ENCODE data around the gene RNASEH2B.
A peak's percentile ranks its signal among the peaks of the same experiment; 100 is the strongest.

RNASEH2B gene

GRCh38 chr13:50909605-50910484, at the start of gene RNASEH2B:
Gene RNASEH2B, plus strand, starts transcription at chr13:50909791. Its CDS starts 286 bp downstream, at chr13:50910077.
- H3K36me3 ChIP-seq (ENCODE audit: insufficient read depth, low read length) = no peaks in the 10 kb centered on the region
- H3K9me3 ChIP-seq (ENCODE audit: low read length) = no peaks in the 10 kb centered on the region
- no peaks in the 10 kb centered on the region for H3K27me3 ChIP-seq (ENCODE audit: control insufficient read depth in 1 of 2, insufficient read depth in 2 of 2, low read length in 2 of 2)
- H3K27ac ChIP-seq (ENCODE audit: low read depth, low read length) = peak within 1 kb of the TSS; percentile 84
- peaks cover 36% of the 10 kb centered on the region for H3K4me1 ChIP-seq (ENCODE audit: insufficient read depth, low read length)
- peak within 1 kb of the TSS; percentile 87 for H3K9ac ChIP-seq (ENCODE audit: low read length)
- H3K4me3 ChIP-seq (ENCODE audit: low read depth in 1 of 2, low read length in 2 of 2) = peak within 1 kb of the TSS; percentile 51 to 81

GRCh38 chr13:50864492-50864891, 45.1 kb upstream of the RNASEH2B start:
- Histone ChIP-seq H3K27ac (ENCODE audit: low read depth, low read length) (no peak overlapping the region), H3K9ac (ENCODE audit: low read length) (no peak overlapping the region), H3K27me3 (ENCODE audit: control insufficient read depth in 1 of 2, insufficient read depth in 2 of 2, low read length in 2 of 2) (no peaks in the 10 kb centered on the region), H3K4me1 (ENCODE audit: insufficient read depth, low read length) (no peaks in the 10 kb centered on the region), H3K9me3 (ENCODE audit: low read length) (no peaks in the 10 kb centered on the region), H3K36me3 (ENCODE audit: insufficient read depth, low read length) (no peaks in the 10 kb centered on the region), H3K4me3 (ENCODE audit: low read depth in 1 of 2, low read length in 2 of 2) (no peak overlapping the region)

DNA sequence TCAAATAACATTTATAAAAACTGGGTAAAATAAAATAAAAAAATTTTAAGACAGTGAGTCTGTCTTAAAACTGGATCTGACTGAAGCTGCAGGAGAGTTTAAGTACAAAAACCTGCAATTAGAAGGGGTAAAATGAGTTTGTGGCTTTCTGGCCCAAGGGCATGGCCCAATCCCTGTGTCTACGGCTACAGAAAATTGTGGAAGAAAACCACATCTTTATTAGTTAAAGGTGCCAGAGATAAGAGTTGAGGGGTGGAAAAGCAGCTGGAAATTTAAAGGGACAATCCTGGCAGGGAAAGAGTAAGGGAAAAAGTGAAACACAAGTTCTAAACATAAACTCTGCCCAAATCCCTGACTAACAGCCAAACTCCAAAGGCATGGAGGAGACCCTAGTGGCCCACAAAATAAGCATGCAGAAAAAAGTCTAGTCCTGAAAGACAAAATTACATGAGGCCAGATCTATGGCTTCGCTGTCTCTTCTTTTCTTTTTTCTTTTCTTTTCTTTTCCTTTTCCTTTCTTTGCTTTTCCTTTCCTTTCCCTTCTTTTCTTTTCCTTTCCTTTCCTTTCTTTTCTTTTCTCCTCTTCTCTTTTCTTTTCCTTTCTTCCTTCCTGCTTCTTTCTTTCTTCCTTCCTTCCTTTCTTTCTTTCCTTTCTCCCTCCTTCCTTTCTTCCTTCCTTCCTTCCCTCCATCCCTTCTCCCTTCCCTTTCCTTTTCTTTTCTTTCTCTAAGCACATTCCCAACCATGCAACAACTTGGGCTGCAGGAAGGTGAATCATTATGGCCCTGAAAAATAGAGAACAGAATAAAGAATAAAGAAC, 42.6 kb upstream of the RNASEH2B start:
- no peaks in the 10 kb centered on the region for H3K4me1 ChIP-seq (ENCODE audit: insufficient read depth, low read length)

GRCh38 chr13:50867637-50867945, 42.0 kb upstream of the RNASEH2B start:
- H3K4me3 ChIP-seq (ENCODE audit: low read depth in 1 of 2, low read length in 2 of 2) = no peak overlapping the region
- H3K9ac ChIP-seq (ENCODE audit: low read length) = no peak overlapping the region
- H3K9me3 ChIP-seq (ENCODE audit: low read length) = no peaks in the 10 kb centered on the region
- H3K36me3 ChIP-seq (ENCODE audit: insufficient read depth, low read length) = no peaks in the 10 kb centered on the region
- H3K4me1 ChIP-seq (ENCODE audit: insufficient read depth, low read length) = no peaks in the 10 kb centered on the region
- no peak overlapping the region for H3K27ac ChIP-seq (ENCODE audit: low read depth, low read length)
- no peaks in the 10 kb centered on the region for H3K27me3 ChIP-seq (ENCODE audit: control insufficient read depth in 1 of 2, insufficient read depth in 2 of 2, low read length in 2 of 2)

More for the DNA sequence above, 42.6 kb upstream of the RNASEH2B start:
- Histone ChIP-seq H3K36me3 (ENCODE audit: insufficient read depth, low read length) (no peaks in the 10 kb centered on the region), H3K9ac (ENCODE audit: low read length) (no peak overlapping the region), H3K4me3 (ENCODE audit: low read depth in 1 of 2, low read length in 2 of 2) (no peak overlapping the region), H3K27ac (ENCODE audit: low read depth, low read length) (no peak overlapping the region), H3K9me3 (ENCODE audit: low read length) (no peaks in the 10 kb centered on the region), H3K27me3 (ENCODE audit: control insufficient read depth in 1 of 2, insufficient read depth in 2 of 2, low read length in 2 of 2) (no peaks in the 10 kb centered on the region)

- Histone ChIP-seq H3K27ac (ENCODE audit: low read depth, low read length) (no peak overlapping the region), H3K9me3 (ENCODE audit: low read length) (no peaks in the 10 kb centered on the region), H3K36me3 (ENCODE audit: insufficient read depth, low read length) (no peaks in the 10 kb centered on the region), H3K4me1 (ENCODE audit: insufficient read depth, low read length) (no peaks in the 10 kb centered on the region), H3K9ac (ENCODE audit: low read length) (no peak overlapping the region), H3K4me3 (ENCODE audit: low read depth in 1 of 2, low read length in 2 of 2) (no peak overlapping the region), H3K27me3 (ENCODE audit: control insufficient read depth in 1 of 2, insufficient read depth in 2 of 2, low read length in 2 of 2) (no peaks in the 10 kb centered on the region)
These were observed 38.2 kb upstream of the RNASEH2B start for GRCh38 chr13:50871405-50871804.

DNA sequence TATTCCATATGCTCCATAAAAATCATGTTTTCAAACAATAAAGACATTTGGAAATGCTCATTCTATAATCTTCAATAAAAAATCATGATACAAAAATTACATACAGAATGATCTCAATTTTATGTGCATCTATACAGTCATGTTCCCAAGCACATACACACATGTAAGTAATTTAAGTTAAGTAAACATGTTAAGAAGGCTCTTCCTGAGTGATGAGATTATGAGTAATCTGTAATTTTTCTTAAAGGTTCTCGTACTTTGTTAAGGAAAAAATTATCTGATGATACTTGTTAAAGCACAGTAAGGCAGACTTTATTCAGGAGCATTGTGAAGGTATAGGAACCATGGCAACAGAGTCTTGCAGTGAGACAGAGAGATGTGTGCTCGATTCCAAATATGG, 36.1 kb upstream of the RNASEH2B start:
- no peaks in the 10 kb centered on the region for H3K27me3 ChIP-seq (ENCODE audit: control insufficient read depth in 1 of 2, insufficient read depth in 2 of 2, low read length in 2 of 2)

GRCh38 chr13:50873991-50874390, 35.6 kb upstream of the RNASEH2B start:
- Histone ChIP-seq H3K27ac (ENCODE audit: low read depth, low read length) (no peak overlapping the region), H3K9ac (ENCODE audit: low read length) (no peak overlapping the region), H3K9me3 (ENCODE audit: low read length) (no peaks in the 10 kb centered on the region), H3K4me3 (ENCODE audit: low read depth in 1 of 2, low read length in 2 of 2) (no peak overlapping the region), H3K36me3 (ENCODE audit: insufficient read depth, low read length) (no peaks in the 10 kb centered on the region), H3K4me1 (ENCODE audit: insufficient read depth, low read length) (no peaks in the 10 kb centered on the region), H3K27me3 (ENCODE audit: control insufficient read depth in 1 of 2, insufficient read depth in 2 of 2, low read length in 2 of 2) (no peaks in the 10 kb centered on the region)

More for the DNA sequence above, 36.1 kb upstream of the RNASEH2B start:
- Histone ChIP-seq H3K4me1 (ENCODE audit: insufficient read depth, low read length) (no peaks in the 10 kb centered on the region), H3K9me3 (ENCODE audit: low read length) (no peaks in the 10 kb centered on the region), H3K9ac (ENCODE audit: low read length) (no peak overlapping the region), H3K36me3 (ENCODE audit: insufficient read depth, low read length) (no peaks in the 10 kb centered on the region), H3K4me3 (ENCODE audit: low read depth in 1 of 2, low read length in 2 of 2) (no peak overlapping the region), H3K27ac (ENCODE audit: low read depth, low read length) (no peak overlapping the region)

- Histone ChIP-seq H3K36me3 (ENCODE audit: insufficient read depth, low read length) (no peaks in the 10 kb centered on the region), H3K27me3 (ENCODE audit: control insufficient read depth in 1 of 2, insufficient read depth in 2 of 2, low read length in 2 of 2) (no peaks in the 10 kb centered on the region), H3K4me1 (ENCODE audit: insufficient read depth, low read length) (no peaks in the 10 kb centered on the region)
These were observed 26.7 kb upstream of the RNASEH2B start for GRCh38 chr13:50882816-50883435.

GRCh38 chr13:50883728-50884127, 25.9 kb upstream of the RNASEH2B start:
- Histone ChIP-seq H3K27ac (ENCODE audit: low read depth, low read length) (no peak overlapping the region), H3K27me3 (ENCODE audit: control insufficient read depth in 1 of 2, insufficient read depth in 2 of 2, low read length in 2 of 2) (no peaks in the 10 kb centered on the region), H3K36me3 (ENCODE audit: insufficient read depth, low read length) (no peaks in the 10 kb centered on the region), H3K9ac (ENCODE audit: low read length) (no peak overlapping the region), H3K4me1 (ENCODE audit: insufficient read depth, low read length) (no peaks in the 10 kb centered on the region), H3K9me3 (ENCODE audit: low read length) (no peaks in the 10 kb centered on the region), H3K4me3 (ENCODE audit: low read depth in 1 of 2, low read length in 2 of 2) (no peak overlapping the region)

More at GRCh38 chr13:50882816-50883435, 26.7 kb upstream of the RNASEH2B start:
- no peaks in the 10 kb centered on the region for H3K9me3 ChIP-seq (ENCODE audit: low read length)
- H3K4me3 ChIP-seq (ENCODE audit: low read depth in 1 of 2, low read length in 2 of 2) = no peak overlapping the region
- H3K9ac ChIP-seq (ENCODE audit: low read length) = no peak overlapping the region
- no peak overlapping the region for H3K27ac ChIP-seq (ENCODE audit: low read depth, low read length)

DNA sequence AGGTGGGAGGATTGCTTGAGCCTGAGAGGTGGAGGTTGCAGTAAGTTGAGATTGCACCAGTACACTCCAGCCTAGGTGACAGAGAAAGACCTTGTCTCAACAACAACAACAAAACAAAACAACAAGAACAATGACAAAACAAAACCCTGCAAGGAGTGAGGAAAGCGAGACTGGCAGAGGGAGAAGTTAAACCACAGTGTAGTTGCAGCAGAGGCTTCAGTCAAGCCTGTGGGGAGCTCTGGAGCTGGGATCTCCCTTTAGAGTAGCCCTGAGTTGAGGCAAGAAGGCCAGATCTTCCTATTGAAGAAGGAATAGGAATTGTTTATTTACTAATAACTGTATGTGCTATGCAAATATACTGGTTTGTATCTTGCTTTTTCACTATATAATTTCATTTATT, 25.3 kb upstream of the RNASEH2B start:
- Histone ChIP-seq H3K4me3 (ENCODE audit: low read depth in 1 of 2, low read length in 2 of 2) (no peak overlapping the region), H3K27me3 (ENCODE audit: control insufficient read depth in 1 of 2, insufficient read depth in 2 of 2, low read length in 2 of 2) (no peaks in the 10 kb centered on the region), H3K36me3 (ENCODE audit: insufficient read depth, low read length) (no peaks in the 10 kb centered on the region), H3K27ac (ENCODE audit: low read depth, low read length) (no peak overlapping the region), H3K9me3 (ENCODE audit: low read length) (no peaks in the 10 kb centered on the region), H3K9ac (ENCODE audit: low read length) (no peak overlapping the region), H3K4me1 (ENCODE audit: insufficient read depth, low read length) (no peaks in the 10 kb centered on the region)

DNA sequence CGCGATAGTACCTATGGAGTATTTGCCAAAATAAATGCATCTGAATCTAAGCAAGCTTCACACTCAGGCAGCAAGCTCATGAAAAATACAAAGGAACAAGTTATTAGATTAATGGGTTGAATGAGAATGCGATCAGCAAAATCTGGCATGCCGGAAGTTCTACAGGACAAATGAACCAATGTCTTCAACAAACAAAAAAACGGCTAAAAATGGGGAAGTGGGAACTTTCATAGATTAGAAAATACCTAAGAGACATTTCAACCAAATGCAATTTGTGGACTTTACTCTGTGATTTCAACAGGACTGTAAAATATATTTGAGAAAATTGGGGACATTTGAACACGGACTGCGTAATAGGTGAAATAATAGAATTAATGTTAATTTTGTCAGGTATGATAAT, 22.4 kb upstream of the RNASEH2B start:
- no peak overlapping the region for H3K27ac ChIP-seq (ENCODE audit: low read depth, low read length)
- H3K36me3 ChIP-seq (ENCODE audit: insufficient read depth, low read length) = no peaks in the 10 kb centered on the region
- no peaks in the 10 kb centered on the region for H3K9me3 ChIP-seq (ENCODE audit: low read length)
- H3K27me3 ChIP-seq (ENCODE audit: control insufficient read depth in 1 of 2, insufficient read depth in 2 of 2, low read length in 2 of 2) = no peaks in the 10 kb centered on the region
- no peak overlapping the region for H3K4me3 ChIP-seq (ENCODE audit: low read depth in 1 of 2, low read length in 2 of 2)
- no peaks in the 10 kb centered on the region for H3K4me1 ChIP-seq (ENCODE audit: insufficient read depth, low read length)
- H3K9ac ChIP-seq (ENCODE audit: low read length) = no peak overlapping the region
